Stomach (tissue), 4 donors: ENCODE results near the gene ASIC2.

Source experiments
- POLR2A ChIP-seq, 4 donors: fragments of 450-650 bp; IDR thresholded peaks; one replicate each; pipeline ENCODE4 v1.6.1; 2016; ENCODE audit warnings: antibody characterized with exemption in 4 of 4, control low read depth in 2 of 4, mild to moderate bottlenecking in 1 of 4, moderate library complexity in 1 of 4
- TF ChIP-seq, protein P1 (sequence below), 7 experiments: fragments of 450-650 bp in 4 of 7; fragments of 200-600 bp in 3 of 7; sonication (generic) in 3 of 7; IDR thresholded peaks; one replicate each; pipeline ENCODE4 v1.5.1; 2016 to 2019; ENCODE audit warnings: antibody characterized with exemption in 7 of 7, control low read depth in 2 of 7, mild to moderate bottlenecking in 1 of 7

GRCh38 chr17:33152783-33153182, 140.3 kb downstream of the ASIC2 start:
- TF ChIP-seq, protein P1, sequence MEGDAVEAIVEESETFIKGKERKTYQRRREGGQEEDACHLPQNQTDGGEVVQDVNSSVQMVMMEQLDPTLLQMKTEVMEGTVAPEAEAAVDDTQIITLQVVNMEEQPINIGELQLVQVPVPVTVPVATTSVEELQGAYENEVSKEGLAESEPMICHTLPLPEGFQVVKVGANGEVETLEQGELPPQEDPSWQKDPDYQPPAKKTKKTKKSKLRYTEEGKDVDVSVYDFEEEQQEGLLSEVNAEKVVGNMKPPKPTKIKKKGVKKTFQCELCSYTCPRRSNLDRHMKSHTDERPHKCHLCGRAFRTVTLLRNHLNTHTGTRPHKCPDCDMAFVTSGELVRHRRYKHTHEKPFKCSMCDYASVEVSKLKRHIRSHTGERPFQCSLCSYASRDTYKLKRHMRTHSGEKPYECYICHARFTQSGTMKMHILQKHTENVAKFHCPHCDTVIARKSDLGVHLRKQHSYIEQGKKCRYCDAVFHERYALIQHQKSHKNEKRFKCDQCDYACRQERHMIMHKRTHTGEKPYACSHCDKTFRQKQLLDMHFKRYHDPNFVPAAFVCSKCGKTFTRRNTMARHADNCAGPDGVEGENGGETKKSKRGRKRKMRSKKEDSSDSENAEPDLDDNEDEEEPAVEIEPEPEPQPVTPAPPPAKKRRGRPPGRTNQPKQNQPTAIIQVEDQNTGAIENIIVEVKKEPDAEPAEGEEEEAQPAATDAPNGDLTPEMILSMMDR (IDR thresholded peaks at IDR 0.05): no peak
- no peak for TF ChIP-seq POLR2A (IDR thresholded peaks at IDR 0.05)
